Transverse colon (tissue), 4 donors: Measurements from ENCODE around the gene LRRC75B. TPM values are rescaled to one million over a fixed set of nuclear protein-coding genes. Genes with fewer than 3 reads are reported as not detected.
"Not testable (repeated sequence)": the region's sequence is repeated elsewhere in the genome, so short reads cannot be mapped to it uniquely, and the experiment has no call there.

ENCODE experiments used
- DNase-seq: peaks from one replicate; pipeline ENCODE4 v3.0.0-alpha.2; 2019
- H3K27ac ChIP-seq, 4 donors: fragments of 200-600 bp; sonication (generic); 2 replicates each; pipeline ENCODE4 v1.5.1; 2016 to 2018; ENCODE audit warnings: inconsistent platforms in 4 of 4
- H3K27me3 ChIP-seq: fragments of 200-600 bp; sonication (generic); 2 replicates; pipeline ENCODE4 v1.5.1; 2017; ENCODE audit warnings: inconsistent platforms
- H3K36me3 ChIP-seq, 4 donors: fragments of 200-600 bp; sonication (generic); 2 replicates each; pipeline ENCODE4 v1.5.1; 2017 to 2019; ENCODE audit warnings: inconsistent platforms in 4 of 4
- H3K4me1 ChIP-seq, 4 donors: fragments of 200-600 bp; sonication (generic); 2 replicates each; pipeline ENCODE4 v1.5.1; 2017 to 2020; ENCODE audit warnings: inconsistent platforms in 4 of 4
- H3K4me3 ChIP-seq, 4 donors: fragments of 200-600 bp; sonication (generic); 1 replicate in 1 of 4; 2 replicates in 3 of 4; pipeline versions ENCODE4 v1.5.1 to v1.6.1; 2017 to 2019; ENCODE audit warnings: inconsistent platforms in 4 of 4
- H3K9me3 ChIP-seq, 2 donors: fragments of 200-600 bp; sonication (generic); 2 replicates each; pipeline ENCODE4 v1.5.1; 2017 to 2019; ENCODE audit warnings: inconsistent platforms in 2 of 2
- WGBS, 2 donors: methylation state at CpG; one replicate each; pipeline ENCODE4 v1.1.5; 2018; ENCODE audit warnings: low coverage in 1 of 2; 5-methylcytosine and 5-hydroxymethylcytosine counted together
- in situ Hi-C, 4 donors: fragments of 200-750 bp; cut with MboI; loops; one replicate each; pipeline versions ENCODE4 v1.15.0 to v1.15.1; 2017; ENCODE audit warnings: low sequenced_read_pairs in 3 of 4, low pct_ligation_motif_present in 1 of 4, low pct_unique_long_range_greater_than_20kb in 1 of 4
- intact Hi-C: fragments of 100-400 bp; cut with DNase I; formaldehyde crosslinking; loops from one replicate; pipeline ENCODE4 v1.15.1; 2023; ENCODE audit warnings: low total_unique reads
- total RNA-seq, 4 donors: library from RNA; depleted of rRNA; stranded (reverse); fragments of >200 nt; gene quantifications; one replicate each; pipeline ENCODE4 v1.1.0, GENCODE V29; 2016
- TF ChIP-seq, protein P1 (sequence below), 5 experiments: fragments of 200-600 bp in 3 of 5; fragments of 450-650 bp in 2 of 5; sonication (generic) in 3 of 5; IDR thresholded peaks; 1 replicate in 2 of 5; 2 replicates in 3 of 5; pipeline ENCODE4 v1.5.1; 2016 to 2017; ENCODE audit warnings: antibody characterized with exemption in 5 of 5, inconsistent platforms in 3 of 5, mild to moderate bottlenecking in 2 of 5, moderate library complexity in 1 of 5

The LRRC75B gene
- total RNA-seq, 4 donors from 2014 or later = 13.3 to 20.6 (median 16.6) TPM

DNA sequence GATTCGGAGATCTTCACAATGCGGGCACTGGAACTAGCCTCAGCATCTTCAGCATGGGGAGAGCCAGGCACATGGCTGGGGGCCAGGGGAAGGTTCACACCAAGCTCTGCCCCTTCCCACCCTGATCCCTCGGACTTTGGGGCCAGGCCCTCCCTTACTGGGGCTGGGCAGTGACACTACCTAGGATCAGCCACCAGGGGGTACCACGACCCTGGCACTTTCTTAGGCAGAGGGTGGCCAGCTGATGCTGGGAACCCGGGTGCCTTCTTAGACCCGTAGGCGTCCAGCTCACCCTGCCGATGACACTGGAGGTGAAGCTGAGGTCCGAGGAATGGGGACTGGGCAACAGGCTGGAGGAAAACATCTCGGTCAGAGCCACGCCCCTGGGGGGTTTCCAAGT lies 36.2 kb upstream of the LRRC75B start:
- H3K4me3 ChIP-seq, H3K27me3 ChIP-seq, H3K9me3 ChIP-seq, intact Hi-C loops, DNase-seq, H3K4me1 ChIP-seq, H3K36me3 ChIP-seq, in situ Hi-C loops, H3K27ac ChIP-seq: not testable (repeated sequence)
- TF ChIP-seq, protein P1, sequence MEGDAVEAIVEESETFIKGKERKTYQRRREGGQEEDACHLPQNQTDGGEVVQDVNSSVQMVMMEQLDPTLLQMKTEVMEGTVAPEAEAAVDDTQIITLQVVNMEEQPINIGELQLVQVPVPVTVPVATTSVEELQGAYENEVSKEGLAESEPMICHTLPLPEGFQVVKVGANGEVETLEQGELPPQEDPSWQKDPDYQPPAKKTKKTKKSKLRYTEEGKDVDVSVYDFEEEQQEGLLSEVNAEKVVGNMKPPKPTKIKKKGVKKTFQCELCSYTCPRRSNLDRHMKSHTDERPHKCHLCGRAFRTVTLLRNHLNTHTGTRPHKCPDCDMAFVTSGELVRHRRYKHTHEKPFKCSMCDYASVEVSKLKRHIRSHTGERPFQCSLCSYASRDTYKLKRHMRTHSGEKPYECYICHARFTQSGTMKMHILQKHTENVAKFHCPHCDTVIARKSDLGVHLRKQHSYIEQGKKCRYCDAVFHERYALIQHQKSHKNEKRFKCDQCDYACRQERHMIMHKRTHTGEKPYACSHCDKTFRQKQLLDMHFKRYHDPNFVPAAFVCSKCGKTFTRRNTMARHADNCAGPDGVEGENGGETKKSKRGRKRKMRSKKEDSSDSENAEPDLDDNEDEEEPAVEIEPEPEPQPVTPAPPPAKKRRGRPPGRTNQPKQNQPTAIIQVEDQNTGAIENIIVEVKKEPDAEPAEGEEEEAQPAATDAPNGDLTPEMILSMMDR (IDR thresholded peaks at IDR 0.05) = peak; percentile 27 to 42 (median 38)
- 59% methylated on average over 8 of the region's 11 CpGs; no CpG with 5 or more reads in 1 of the 2 donors for WGBS, 2 donors

DNA sequence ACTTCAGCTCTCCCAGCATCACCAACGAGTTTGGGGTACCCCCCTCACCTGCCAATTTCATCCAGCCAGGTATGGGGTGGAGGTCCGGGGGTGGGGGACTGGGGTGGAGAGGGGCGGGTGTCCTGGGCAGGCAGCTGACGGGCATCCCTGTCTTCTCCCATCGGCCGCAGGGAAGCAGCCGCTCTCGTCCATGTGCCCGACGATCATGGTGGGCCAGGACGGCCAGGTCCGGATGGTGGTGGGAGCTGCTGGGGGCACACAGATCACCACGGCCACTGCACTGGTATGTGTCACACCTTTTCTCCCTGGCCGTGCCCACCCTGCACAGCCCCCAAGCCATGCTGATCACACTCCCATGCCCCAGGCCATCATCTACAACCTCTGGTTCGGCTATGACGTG lies 35.0 kb upstream of the LRRC75B start:
- H3K9me3 ChIP-seq, H3K27ac ChIP-seq, DNase-seq, H3K4me1 ChIP-seq, intact Hi-C loops, H3K36me3 ChIP-seq, H3K4me3 ChIP-seq, in situ Hi-C loops, H3K27me3 ChIP-seq: not testable (repeated sequence)
- 100% methylated on average over 1 of the region's 16 CpGs; no CpG with 5 or more reads in 1 of the 2 donors for WGBS, 2 donors

- H3K36me3 ChIP-seq, DNase-seq, in situ Hi-C loops, H3K27me3 ChIP-seq, H3K4me1 ChIP-seq, intact Hi-C loops, H3K27ac ChIP-seq, H3K4me3 ChIP-seq, H3K9me3 ChIP-seq: not testable (repeated sequence)
- WGBS, 2 donors = 53% methylated on average over 2 of the region's 2 CpGs; no CpG with 5 or more reads in 1 of the 2 donors
Measured at GRCh38 chr22:24622596-24622995, 29.7 kb upstream of the LRRC75B start.

DNA sequence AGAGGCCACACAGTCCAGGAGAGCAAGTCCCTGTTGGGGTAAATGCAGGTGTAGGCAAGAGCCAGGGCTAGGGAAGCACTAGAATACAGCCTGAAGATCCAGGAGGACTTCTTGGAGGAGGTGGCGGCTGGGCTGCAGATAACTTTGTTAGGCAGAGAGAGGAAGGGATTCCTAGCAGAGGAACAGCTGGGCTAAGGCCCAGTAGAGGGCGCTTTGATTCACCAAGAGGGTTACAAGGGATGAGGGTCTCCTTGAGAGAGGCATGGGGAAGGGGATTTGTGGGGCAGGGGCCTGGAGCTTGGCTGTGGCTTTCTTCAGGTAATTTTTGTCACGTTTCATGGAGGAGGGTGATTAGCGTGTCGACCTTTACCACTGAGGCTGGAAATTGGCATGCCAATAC lies 28.4 kb upstream of the LRRC75B start:
- H3K36me3 ChIP-seq, intact Hi-C loops: not testable (repeated sequence)
- WGBS, 2 donors = 62% methylated on average over 3 of the region's 5 CpGs; no CpG with 5 or more reads in 1 of the 2 donors

DNA sequence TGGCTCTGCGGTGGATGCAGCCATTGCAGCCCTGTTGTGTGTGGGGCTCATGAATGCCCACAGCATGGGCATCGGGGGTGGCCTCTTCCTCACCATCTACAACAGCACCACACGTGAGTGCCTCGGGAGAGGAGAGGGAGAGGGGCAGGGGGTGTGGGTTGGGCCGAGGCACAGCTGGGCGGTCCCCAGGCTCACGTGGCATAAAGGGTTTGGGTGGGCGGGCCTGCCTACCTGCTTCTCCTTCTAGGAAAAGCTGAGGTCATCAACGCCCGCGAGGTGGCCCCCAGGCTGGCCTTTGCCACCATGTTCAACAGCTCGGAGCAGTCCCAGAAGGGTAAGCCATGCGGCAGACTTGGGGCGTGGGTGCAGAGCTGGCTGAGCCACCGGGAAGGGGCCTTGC lies 21.9 kb upstream of the LRRC75B start:
- H3K27ac ChIP-seq, H3K4me1 ChIP-seq, H3K9me3 ChIP-seq, H3K36me3 ChIP-seq, H3K4me3 ChIP-seq, intact Hi-C loops, in situ Hi-C loops, H3K27me3 ChIP-seq, DNase-seq: not testable (repeated sequence)
- 86% methylated on average over 13 of the region's 15 CpGs; no CpG with 5 or more reads in 1 of the 2 donors for WGBS, 2 donors

More for the DNA sequence above, 28.4 kb upstream of the LRRC75B start:
- H3K9me3 ChIP-seq, H3K4me1 ChIP-seq, DNase-seq, H3K4me3 ChIP-seq, in situ Hi-C loops, H3K27ac ChIP-seq, H3K27me3 ChIP-seq: not testable (repeated sequence)

DNA sequence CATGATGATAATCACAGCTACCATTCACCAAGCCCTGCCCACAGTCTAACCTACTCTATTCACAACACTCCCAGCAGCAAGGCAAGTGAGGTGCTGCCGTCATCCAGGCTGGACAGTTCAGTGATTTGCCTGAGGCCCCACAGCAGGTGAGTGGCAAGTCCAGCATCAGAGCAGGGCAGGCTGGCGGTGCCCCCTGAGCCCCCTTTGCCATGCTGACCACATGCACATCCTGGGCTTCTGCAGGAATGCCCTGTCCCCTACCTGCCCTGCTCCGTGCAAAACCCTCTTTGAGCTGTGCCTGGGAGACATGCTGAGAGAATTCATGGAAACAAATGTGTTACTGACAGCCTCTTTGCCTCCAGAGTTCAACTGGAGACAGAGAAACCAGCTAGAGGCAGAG lies 17.0 kb upstream of the LRRC75B start:
- H3K27me3 ChIP-seq, H3K27ac ChIP-seq, H3K4me3 ChIP-seq, DNase-seq, H3K36me3 ChIP-seq, in situ Hi-C loops, H3K4me1 ChIP-seq, intact Hi-C loops, H3K9me3 ChIP-seq: not testable (repeated sequence)
- WGBS, 2 donors = 92% methylated on average over 2 of the region's 3 CpGs; no CpG with 5 or more reads in 1 of the 2 donors

GRCh38 chr22:24608327-24608726 lies 15.5 kb upstream of the LRRC75B start:
- in situ Hi-C loops, H3K4me3 ChIP-seq, H3K36me3 ChIP-seq, H3K9me3 ChIP-seq, H3K27ac ChIP-seq, DNase-seq, intact Hi-C loops, H3K27me3 ChIP-seq: not testable (repeated sequence)
- peaks cover 0 to 10% (median 6%) of the 10 kb centered on the region in 4 donors for H3K4me1 ChIP-seq
- 82% methylated on average over 6 of the region's 6 CpGs; no CpG with 5 or more reads in 1 of the 2 donors for WGBS, 2 donors

GRCh38 chr22:24607429-24607983 lies 14.6 kb upstream of the LRRC75B start:
- in situ Hi-C loops, H3K36me3 ChIP-seq, H3K9me3 ChIP-seq, H3K27me3 ChIP-seq, intact Hi-C loops: not testable (repeated sequence)
- Histone ChIP-seq H3K27ac (peak overlapping the region in 1 of 4 donors; percentile 31), H3K4me1 (peaks cover 4 to 17% (median 8%) of the 10 kb centered on the region in 4 donors), H3K4me3 (peak overlapping the region in 1 of 4 donors; percentile 26)
- WGBS, 2 donors = 49% methylated on average over 18 of the region's 18 CpGs; no CpG with 5 or more reads in 1 of the 2 donors
- peak; percentile 56 for DNase-seq

DNA sequence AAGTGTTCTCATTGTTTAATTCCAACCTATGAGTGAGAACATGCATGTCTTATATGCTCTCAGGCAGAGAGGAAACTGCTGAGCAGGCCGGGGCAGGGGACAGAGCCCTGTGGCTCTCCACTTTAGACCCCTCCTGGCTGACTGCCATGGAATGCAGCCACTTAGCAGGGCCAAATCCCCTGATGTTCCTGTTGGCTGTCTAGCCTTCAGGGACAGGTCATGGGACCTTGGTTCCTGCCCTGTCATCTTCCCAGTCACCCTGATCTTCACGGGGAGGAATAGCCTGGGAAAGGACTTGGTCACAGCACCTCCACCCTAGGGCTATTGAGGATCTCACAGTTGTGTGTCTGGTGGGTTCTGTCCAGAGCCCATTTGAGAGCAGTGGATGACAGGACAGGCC lies 13.5 kb upstream of the LRRC75B start:
- H3K4me1 ChIP-seq = peaks cover 5 to 27% (median 17%) of the 10 kb centered on the region in 4 donors
- H3K27ac ChIP-seq, in situ Hi-C loops, H3K9me3 ChIP-seq, intact Hi-C loops, DNase-seq, H3K36me3 ChIP-seq, H3K4me3 ChIP-seq, H3K27me3 ChIP-seq: not testable (repeated sequence)
- 81% methylated on average over 2 of the region's 2 CpGs; no CpG with 5 or more reads in 1 of the 2 donors for WGBS, 2 donors
